Fibroblast of mammary gland (primary cell): ENCODE results near the gene TOMM22.

ENCODE experiments used
- DNase-seq: peaks from one replicate; pipeline ENCODE4 v3.0.0-alpha.2; 2010; ENCODE audit warnings: low read depth
- H3K4me3 ChIP-seq: 2 replicates; pipeline ENCODE4 v1.5.1; 2011; ENCODE audit warnings: low read depth, mild to moderate bottlenecking, low read length, moderate library complexity; ENCODE audit not compliant: control insufficient read depth
- CTCF ChIP-seq: conservative IDR thresholded peaks from 2 replicates; pipeline ENCODE4 v1.5.1; 2011; ENCODE audit warnings: low read depth, low read length, inconsistent platforms; ENCODE audit not compliant: control insufficient read depth, insufficient read depth

Gene TOMM22

GRCh38 chr22:38727530-38728451, 46.0 kb downstream of the TOMM22 start:
- no peak for DNase-seq
- TF ChIP-seq CTCF: no peak
- H3K4me3 ChIP-seq: no peak overlapping the region

GRCh38 chr22:38728871-38729796, 47.4 kb downstream of the TOMM22 start:
- TF ChIP-seq CTCF: no peak
- no peak for DNase-seq
- no peak overlapping the region for H3K4me3 ChIP-seq

- DNase-seq: no peak
- H3K4me3 ChIP-seq: no peak overlapping the region
- no peak for TF ChIP-seq CTCF
Measured at GRCh38 chr22:38729946-38730345, 48.2 kb downstream of the TOMM22 start.

- H3K4me3 ChIP-seq: no peak overlapping the region
- no peak for DNase-seq
- TF ChIP-seq CTCF: no peak
Measured at GRCh38 chr22:38730411-38730871, 48.7 kb downstream of the TOMM22 start.

GRCh38 chr22:38731703-38732161, 50.0 kb downstream of the TOMM22 start:
- TF ChIP-seq CTCF: no peak
- H3K4me3 ChIP-seq: no peak overlapping the region
- DNase-seq: no peak

GRCh38 chr22:38732251-38732815, 50.6 kb downstream of the TOMM22 start:
- DNase-seq: no peak
- H3K4me3 ChIP-seq: no peak overlapping the region
- no peak for TF ChIP-seq CTCF
